ENCODE data around the gene ZBTB43.

ZBTB43 gene

GRCh38 chr9:126849591-126850225 lies 44.9 kb downstream of the ZBTB43 start:
- H3K9me3 ChIP-seq (ENCODE audit: low read length) = no peaks in the 10 kb centered on the region
- no peak overlapping the region for H3K27ac ChIP-seq (ENCODE audit: low read depth, low read length)
- H3K9ac ChIP-seq (ENCODE audit: low read length) = no peak overlapping the region
- H3K27me3 ChIP-seq (ENCODE audit: control insufficient read depth in 1 of 2, insufficient read depth in 2 of 2, low read length in 2 of 2) = no peaks in the 10 kb centered on the region
- no peak overlapping the region for H3K4me3 ChIP-seq (ENCODE audit: low read depth in 1 of 2, low read length in 2 of 2)
- no peaks in the 10 kb centered on the region for H3K4me1 ChIP-seq (ENCODE audit: insufficient read depth, low read length)
- no peaks in the 10 kb centered on the region for H3K36me3 ChIP-seq (ENCODE audit: insufficient read depth, low read length)

- H3K4me3 ChIP-seq (ENCODE audit: low read depth in 1 of 2, low read length in 2 of 2) = no peak overlapping the region
- no peaks in the 10 kb centered on the region for H3K27me3 ChIP-seq (ENCODE audit: control insufficient read depth in 1 of 2, insufficient read depth in 2 of 2, low read length in 2 of 2)
- H3K9ac ChIP-seq (ENCODE audit: low read length) = no peak overlapping the region
- no peaks in the 10 kb centered on the region for H3K9me3 ChIP-seq (ENCODE audit: low read length)
- H3K4me1 ChIP-seq (ENCODE audit: insufficient read depth, low read length) = no peaks in the 10 kb centered on the region
- H3K36me3 ChIP-seq (ENCODE audit: insufficient read depth, low read length) = no peaks in the 10 kb centered on the region
- H3K27ac ChIP-seq (ENCODE audit: low read depth, low read length) = no peak overlapping the region
Measured at GRCh38 chr9:126851286-126851880, 46.5 kb downstream of the ZBTB43 start.

- Histone ChIP-seq H3K27me3 (ENCODE audit: control insufficient read depth in 1 of 2, insufficient read depth in 2 of 2, low read length in 2 of 2) (no peaks in the 10 kb centered on the region), H3K4me3 (ENCODE audit: low read depth in 1 of 2, low read length in 2 of 2) (no peak overlapping the region), H3K9me3 (ENCODE audit: low read length) (no peaks in the 10 kb centered on the region), H3K27ac (ENCODE audit: low read depth, low read length) (no peak overlapping the region), H3K9ac (ENCODE audit: low read length) (no peak overlapping the region), H3K36me3 (ENCODE audit: insufficient read depth, low read length) (no peaks in the 10 kb centered on the region), H3K4me1 (ENCODE audit: insufficient read depth, low read length) (no peaks in the 10 kb centered on the region)
Measured at GRCh38 chr9:126852086-126852688, 47.3 kb downstream of the ZBTB43 start.

- Histone ChIP-seq H3K27me3 (ENCODE audit: control insufficient read depth in 1 of 2, insufficient read depth in 2 of 2, low read length in 2 of 2) (no peaks in the 10 kb centered on the region), H3K9ac (ENCODE audit: low read length) (no peak overlapping the region), H3K36me3 (ENCODE audit: insufficient read depth, low read length) (no peaks in the 10 kb centered on the region), H3K27ac (ENCODE audit: low read depth, low read length) (no peak overlapping the region), H3K4me3 (ENCODE audit: low read depth in 1 of 2, low read length in 2 of 2) (no peak overlapping the region), H3K9me3 (ENCODE audit: low read length) (no peaks in the 10 kb centered on the region), H3K4me1 (ENCODE audit: insufficient read depth, low read length) (peaks cover 7% of the 10 kb centered on the region)
Measured at GRCh38 chr9:126853667-126854066, 48.8 kb downstream of the ZBTB43 start.

- no peaks in the 10 kb centered on the region for H3K36me3 ChIP-seq (ENCODE audit: insufficient read depth, low read length)
- no peak overlapping the region for H3K9ac ChIP-seq (ENCODE audit: low read length)
- no peaks in the 10 kb centered on the region for H3K9me3 ChIP-seq (ENCODE audit: low read length)
- no peak overlapping the region for H3K27ac ChIP-seq (ENCODE audit: low read depth, low read length)
- no peaks in the 10 kb centered on the region for H3K27me3 ChIP-seq (ENCODE audit: control insufficient read depth in 1 of 2, insufficient read depth in 2 of 2, low read length in 2 of 2)
- no peak overlapping the region for H3K4me3 ChIP-seq (ENCODE audit: low read depth in 1 of 2, low read length in 2 of 2)
- H3K4me1 ChIP-seq (ENCODE audit: insufficient read depth, low read length) = peaks cover 13% of the 10 kb centered on the region
Measured at GRCh38 chr9:126854734-126855133, 49.9 kb downstream of the ZBTB43 start.

- Histone ChIP-seq H3K36me3 (ENCODE audit: insufficient read depth, low read length) (no peaks in the 10 kb centered on the region), H3K27me3 (ENCODE audit: control insufficient read depth in 1 of 2, insufficient read depth in 2 of 2, low read length in 2 of 2) (no peaks in the 10 kb centered on the region), H3K4me1 (ENCODE audit: insufficient read depth, low read length) (peaks cover 19% of the 10 kb centered on the region), H3K9me3 (ENCODE audit: low read length) (no peaks in the 10 kb centered on the region), H3K4me3 (ENCODE audit: low read depth in 1 of 2, low read length in 2 of 2) (no peak overlapping the region), H3K9ac (ENCODE audit: low read length) (no peak overlapping the region), H3K27ac (ENCODE audit: low read depth, low read length) (no peak overlapping the region)
Measured at GRCh38 chr9:126856326-126856877, 51.6 kb downstream of the ZBTB43 start.

GRCh38 chr9:126857261-126857960 lies 52.6 kb downstream of the ZBTB43 start:
- peaks cover 29% of the 10 kb centered on the region for H3K4me1 ChIP-seq (ENCODE audit: insufficient read depth, low read length)
- H3K27me3 ChIP-seq (ENCODE audit: control insufficient read depth in 1 of 2, insufficient read depth in 2 of 2, low read length in 2 of 2) = no peaks in the 10 kb centered on the region
- no peaks in the 10 kb centered on the region for H3K36me3 ChIP-seq (ENCODE audit: insufficient read depth, low read length)
- H3K9ac ChIP-seq (ENCODE audit: low read length) = no peak overlapping the region
- H3K9me3 ChIP-seq (ENCODE audit: low read length) = no peaks in the 10 kb centered on the region
- H3K4me3 ChIP-seq (ENCODE audit: low read depth in 1 of 2, low read length in 2 of 2) = no peak overlapping the region
- H3K27ac ChIP-seq (ENCODE audit: low read depth, low read length) = no peak overlapping the region

- H3K4me3 ChIP-seq (ENCODE audit: low read depth in 1 of 2, low read length in 2 of 2) = no peak overlapping the region
- no peaks in the 10 kb centered on the region for H3K9me3 ChIP-seq (ENCODE audit: low read length)
- peaks cover 2% of the 10 kb centered on the region for H3K36me3 ChIP-seq (ENCODE audit: insufficient read depth, low read length)
- no peak overlapping the region for H3K9ac ChIP-seq (ENCODE audit: low read length)
- no peaks in the 10 kb centered on the region for H3K27me3 ChIP-seq (ENCODE audit: control insufficient read depth in 1 of 2, insufficient read depth in 2 of 2, low read length in 2 of 2)
- H3K4me1 ChIP-seq (ENCODE audit: insufficient read depth, low read length) = peaks cover 41% of the 10 kb centered on the region
- H3K27ac ChIP-seq (ENCODE audit: low read depth, low read length) = no peak overlapping the region
Measured at GRCh38 chr9:126859111-126859510, 54.3 kb downstream of the ZBTB43 start.

GRCh38 chr9:126860077-126860756 lies 55.4 kb downstream of the ZBTB43 start, which contains the start of gene ZBTB34:
ZBTB34 (plus strand) TSS chr9:126860639; CDS start chr9:126879400, 18,761 bp downstream.
- Histone ChIP-seq H3K9me3 (ENCODE audit: low read length) (no peaks in the 10 kb centered on the region), H3K27me3 (ENCODE audit: control insufficient read depth in 1 of 2, insufficient read depth in 2 of 2, low read length in 2 of 2) (no peaks in the 10 kb centered on the region), H3K27ac (ENCODE audit: low read depth, low read length) (peak within 1 kb of the TSS; percentile 74), H3K4me1 (ENCODE audit: insufficient read depth, low read length) (peaks cover 41% of the 10 kb centered on the region), H3K36me3 (ENCODE audit: insufficient read depth, low read length) (peaks cover 9% of the 10 kb centered on the region), H3K4me3 (ENCODE audit: low read depth in 1 of 2, low read length in 2 of 2) (peak within 1 kb of the TSS; percentile 81 to 85), H3K9ac (ENCODE audit: low read length) (no peak within 1 kb of the TSS)

GRCh38 chr9:126860757-126861466 lies 56.1 kb downstream of the ZBTB43 start:
- Histone ChIP-seq H3K4me1 (ENCODE audit: insufficient read depth, low read length) (peaks cover 41% of the 10 kb centered on the region), H3K36me3 (ENCODE audit: insufficient read depth, low read length) (peaks cover 11% of the 10 kb centered on the region), H3K9ac (ENCODE audit: low read length) (no peak overlapping the region), H3K4me3 (ENCODE audit: low read depth in 1 of 2, low read length in 2 of 2) (peak overlapping the region; percentile 81 to 85), H3K27me3 (ENCODE audit: control insufficient read depth in 1 of 2, insufficient read depth in 2 of 2, low read length in 2 of 2) (no peaks in the 10 kb centered on the region), H3K27ac (ENCODE audit: low read depth, low read length) (peak overlapping the region; percentile 56), H3K9me3 (ENCODE audit: low read length) (no peaks in the 10 kb centered on the region)

All from muscle layer of colon (tissue), 2 donors.